ENCODE results near the gene SOX5. TPM values are rescaled to one million over a fixed set of nuclear protein-coding genes. Genes with fewer than 3 reads are reported as not detected.

SOX5 gene
- total RNA-seq, 1 donor from 2014 or later = 20.1 TPM

GRCh38 chr12:23760495-23760894 is 189.0 kb downstream of the SOX5 start:
- no peak overlapping the region for H3K4me3 ChIP-seq
- H3K9me3 ChIP-seq = no peaks in the 10 kb centered on the region
- H3K36me3 ChIP-seq = no peaks in the 10 kb centered on the region
- H3K4me1 ChIP-seq = no peaks in the 10 kb centered on the region
- intact Hi-C loops (cut with DNase I) = no loop called here
- TF ChIP-seq, protein P1, sequence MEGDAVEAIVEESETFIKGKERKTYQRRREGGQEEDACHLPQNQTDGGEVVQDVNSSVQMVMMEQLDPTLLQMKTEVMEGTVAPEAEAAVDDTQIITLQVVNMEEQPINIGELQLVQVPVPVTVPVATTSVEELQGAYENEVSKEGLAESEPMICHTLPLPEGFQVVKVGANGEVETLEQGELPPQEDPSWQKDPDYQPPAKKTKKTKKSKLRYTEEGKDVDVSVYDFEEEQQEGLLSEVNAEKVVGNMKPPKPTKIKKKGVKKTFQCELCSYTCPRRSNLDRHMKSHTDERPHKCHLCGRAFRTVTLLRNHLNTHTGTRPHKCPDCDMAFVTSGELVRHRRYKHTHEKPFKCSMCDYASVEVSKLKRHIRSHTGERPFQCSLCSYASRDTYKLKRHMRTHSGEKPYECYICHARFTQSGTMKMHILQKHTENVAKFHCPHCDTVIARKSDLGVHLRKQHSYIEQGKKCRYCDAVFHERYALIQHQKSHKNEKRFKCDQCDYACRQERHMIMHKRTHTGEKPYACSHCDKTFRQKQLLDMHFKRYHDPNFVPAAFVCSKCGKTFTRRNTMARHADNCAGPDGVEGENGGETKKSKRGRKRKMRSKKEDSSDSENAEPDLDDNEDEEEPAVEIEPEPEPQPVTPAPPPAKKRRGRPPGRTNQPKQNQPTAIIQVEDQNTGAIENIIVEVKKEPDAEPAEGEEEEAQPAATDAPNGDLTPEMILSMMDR (IDR thresholded peaks at IDR 0.05) = no peak
- no peaks in the 10 kb centered on the region for H3K27me3 ChIP-seq
- H3K27ac ChIP-seq = no peak overlapping the region
- no peak for DNase-seq
- peak; percentile 55 for ATAC-seq

DNA sequence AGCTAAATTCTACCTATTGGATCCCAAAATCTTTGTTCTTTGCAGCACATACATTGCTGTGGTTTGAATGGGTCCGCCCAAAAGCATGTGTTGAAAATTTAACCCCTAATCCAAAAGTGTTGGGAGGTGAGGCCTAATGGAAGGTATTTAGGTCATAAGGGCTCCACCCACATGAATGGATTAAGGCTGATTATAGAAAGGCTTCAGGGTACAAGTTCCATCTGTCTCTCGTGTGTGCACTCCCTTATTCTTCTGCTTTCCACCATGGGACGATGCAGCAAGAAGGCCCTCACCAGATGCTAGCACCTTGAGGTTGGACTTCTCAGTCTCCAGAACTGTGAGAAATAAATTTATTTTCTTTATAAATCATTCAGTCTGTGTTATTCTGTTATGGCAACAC is 190.9 kb downstream of the SOX5 start:
- Histone ChIP-seq H3K4me1 (no peaks in the 10 kb centered on the region), H3K36me3 (no peaks in the 10 kb centered on the region), H3K27ac (no peak overlapping the region), H3K4me3 (no peak overlapping the region), H3K9me3 (no peaks in the 10 kb centered on the region), H3K27me3 (no peaks in the 10 kb centered on the region)
- DNase-seq = no peak
- no peak for ATAC-seq
- TF ChIP-seq, protein P1 (IDR thresholded peaks at IDR 0.05) = no peak
- intact Hi-C loops (cut with DNase I) = no loop called here

GRCh38 chr12:23757541-23757962 is 191.9 kb downstream of the SOX5 start:
- DNase-seq (no peak), ATAC-seq (peak; percentile 85)
- Histone ChIP-seq H3K4me3 (no peak overlapping the region), H3K27ac (no peak overlapping the region), H3K36me3 (no peaks in the 10 kb centered on the region), H3K4me1 (no peaks in the 10 kb centered on the region), H3K9me3 (no peaks in the 10 kb centered on the region), H3K27me3 (no peaks in the 10 kb centered on the region)
- intact Hi-C loops (cut with DNase I) = no loop called here
- TF ChIP-seq, protein P1 (IDR thresholded peaks at IDR 0.05) = no peak

GRCh38 chr12:23756416-23756815 is 193.1 kb downstream of the SOX5 start:
- Histone ChIP-seq H3K27me3 (no peaks in the 10 kb centered on the region), H3K4me3 (no peak overlapping the region), H3K4me1 (no peaks in the 10 kb centered on the region), H3K9me3 (no peaks in the 10 kb centered on the region), H3K36me3 (no peaks in the 10 kb centered on the region), H3K27ac (no peak overlapping the region)
- TF ChIP-seq, protein P1 (IDR thresholded peaks at IDR 0.05) = no peak
- DNase-seq = no peak
- intact Hi-C loops (cut with DNase I) = no loop called here
- ATAC-seq = no peak

GRCh38 chr12:23753628-23754365 is 195.7 kb downstream of the SOX5 start:
- Histone ChIP-seq H3K27ac (no peak overlapping the region), H3K4me1 (no peaks in the 10 kb centered on the region), H3K27me3 (no peaks in the 10 kb centered on the region), H3K9me3 (no peaks in the 10 kb centered on the region), H3K4me3 (no peak overlapping the region), H3K36me3 (no peaks in the 10 kb centered on the region)
- no peak for DNase-seq
- TF ChIP-seq, protein P1 (IDR thresholded peaks at IDR 0.05) = no peak
- intact Hi-C loops (cut with DNase I) = no loop called here
- ATAC-seq = no peak

Data from upper lobe of right lung (tissue), 1 donor.